GM12865 (cell line): ENCODE results near the gene RAET1G.
"Not testable (repeated sequence)": the region's sequence is repeated elsewhere in the genome, so short reads cannot be mapped to it uniquely, and the experiment has no call there.

Experiments used
- DNase-seq: peaks from one replicate; pipeline ENCODE4 v3.0.0; 2010; ENCODE audit warnings: low read depth
- H3K4me3 ChIP-seq: 2 replicates; pipeline ENCODE4 v1.5.1; 2011; ENCODE audit warnings: mild to moderate bottlenecking, low read depth, low read length, control low read depth
- CTCF ChIP-seq: IDR thresholded peaks from 2 replicates; pipeline ENCODE4 v1.5.1; 2011; ENCODE audit warnings: low read length, control low read depth, low read depth, inconsistent platforms; ENCODE audit not compliant: insufficient read depth; ENCODE audit errors: missing control alignments

RAET1G gene

GRCh38 chr6:149954984-149955653 lies 32.2 kb upstream of the RAET1G start:
- not testable (repeated sequence) for H3K4me3 ChIP-seq, DNase-seq

- H3K4me3 ChIP-seq, DNase-seq: not testable (repeated sequence)
These were observed 31.5 kb upstream of the RAET1G start for GRCh38 chr6:149954328-149954983.

- not testable (repeated sequence) for DNase-seq, H3K4me3 ChIP-seq
These were observed 31.0 kb upstream of the RAET1G start for GRCh38 chr6:149953934-149954327.

DNA sequence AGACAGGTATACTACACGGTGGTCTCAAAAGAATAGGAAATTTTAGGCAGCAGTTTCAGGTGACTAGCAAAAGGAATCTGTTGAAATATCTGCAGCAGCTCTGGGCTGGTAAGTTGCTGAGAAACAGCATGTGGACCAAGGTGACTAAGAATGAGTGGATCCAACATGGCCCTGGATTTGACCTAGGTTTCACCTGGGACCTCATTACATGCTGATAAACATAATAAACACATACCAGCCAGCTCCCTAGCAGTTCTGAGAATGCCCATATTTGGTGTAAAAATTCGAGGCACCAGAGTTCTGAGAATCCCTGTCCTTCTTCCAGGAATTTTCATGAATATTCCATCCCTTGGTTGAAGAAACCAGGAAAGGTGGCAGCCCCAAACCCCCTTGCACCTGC lies 30.5 kb upstream of the RAET1G start:
- H3K4me3 ChIP-seq, DNase-seq: not testable (repeated sequence)

DNA sequence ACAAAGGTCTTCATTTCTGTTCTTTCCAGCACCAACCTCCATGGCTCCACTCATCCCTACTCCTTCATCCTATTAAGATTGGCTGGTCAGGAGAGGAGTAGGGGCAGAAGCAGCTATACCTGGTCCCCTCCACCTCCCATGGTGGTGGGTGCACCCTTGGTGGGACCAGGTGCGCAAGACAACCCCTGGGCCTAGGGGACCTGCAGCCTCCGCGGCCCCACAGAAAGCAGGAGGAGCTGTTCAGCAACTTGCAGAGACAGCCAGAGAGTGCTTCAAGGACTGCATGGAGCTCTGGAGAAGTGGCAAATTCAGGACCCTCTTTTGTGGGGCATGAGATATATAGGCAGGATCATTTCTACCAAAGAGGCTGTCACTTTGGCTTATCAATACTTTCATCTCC lies 28.7 kb upstream of the RAET1G start:
- no peak for TF ChIP-seq CTCF
- no peak overlapping the region for H3K4me3 ChIP-seq
- no peak for DNase-seq

GRCh38 chr6:149951096-149951495 lies 28.2 kb upstream of the RAET1G start:
- DNase-seq: no peak
- no peak overlapping the region for H3K4me3 ChIP-seq
- no peak for TF ChIP-seq CTCF

GRCh38 chr6:149950423-149950822 lies 27.5 kb upstream of the RAET1G start:
- no peak for DNase-seq
- TF ChIP-seq CTCF: no peak
- H3K4me3 ChIP-seq: no peak overlapping the region

DNA sequence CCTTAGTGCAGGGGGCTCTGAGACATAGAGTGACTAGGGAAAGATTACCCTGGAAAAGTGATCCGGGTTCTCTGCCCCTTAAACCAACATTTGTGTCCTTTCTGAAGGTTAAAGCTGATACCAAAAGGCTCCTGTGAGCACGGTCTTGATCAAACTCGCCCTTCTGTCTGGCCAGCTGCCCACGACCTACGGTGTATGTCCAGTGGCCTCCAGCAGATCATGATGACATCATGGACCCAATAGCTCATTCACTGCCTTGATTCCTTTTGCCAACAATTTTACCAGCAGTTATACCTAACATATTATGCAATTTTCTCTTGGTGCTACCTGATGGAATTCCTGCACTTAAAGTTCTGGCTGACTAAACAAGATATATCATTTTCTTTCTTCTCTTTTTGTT lies 25.7 kb upstream of the RAET1G start:
- H3K4me3 ChIP-seq: no peak overlapping the region
- no peak for DNase-seq
- no peak for TF ChIP-seq CTCF

- DNase-seq: no peak
- no peak overlapping the region for H3K4me3 ChIP-seq
- TF ChIP-seq CTCF: no peak
These were observed 25.1 kb upstream of the RAET1G start for GRCh38 chr6:149948011-149948410.

- DNase-seq, H3K4me3 ChIP-seq: not testable (repeated sequence)
These were observed 24.6 kb upstream of the RAET1G start for GRCh38 chr6:149947533-149947932.

DNA sequence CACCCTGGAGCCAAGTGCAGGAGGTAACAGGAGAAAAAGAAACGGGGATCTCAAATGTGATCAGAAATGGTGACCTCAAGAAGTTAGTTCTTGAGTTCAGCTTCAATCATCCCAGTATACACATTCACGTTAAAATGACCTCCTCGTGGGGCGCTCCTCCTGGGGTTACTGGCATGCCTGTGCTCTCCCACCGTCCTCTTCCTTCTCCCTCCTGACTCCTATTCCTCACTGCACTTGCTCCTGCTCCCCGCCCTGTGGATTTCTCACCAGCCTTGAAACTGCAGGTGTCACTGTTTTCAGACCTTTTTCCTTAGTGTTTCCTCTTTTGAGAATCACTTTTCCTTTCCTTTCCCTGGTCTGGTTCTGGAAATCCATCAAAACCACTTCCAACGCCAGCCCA lies 23.7 kb upstream of the RAET1G start:
- not testable (repeated sequence) for DNase-seq, H3K4me3 ChIP-seq

DNA sequence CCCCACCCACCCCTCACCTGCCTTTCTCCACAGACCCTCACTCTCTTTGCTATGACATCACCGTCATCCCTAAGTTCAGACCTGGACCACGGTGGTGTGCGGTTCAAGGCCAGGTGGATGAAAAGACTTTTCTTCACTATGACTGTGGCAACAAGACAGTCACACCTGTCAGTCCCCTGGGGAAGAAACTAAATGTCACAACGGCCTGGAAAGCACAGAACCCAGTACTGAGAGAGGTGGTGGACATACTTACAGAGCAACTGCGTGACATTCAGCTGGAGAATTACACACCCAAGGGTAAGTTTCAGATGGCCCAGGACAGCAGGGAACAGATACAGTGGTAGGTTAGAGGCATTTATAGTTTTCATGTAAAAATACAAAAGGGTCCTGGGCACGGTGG lies 22.4 kb upstream of the RAET1G start:
- not testable (repeated sequence) for H3K4me3 ChIP-seq, DNase-seq

- not testable (repeated sequence) for DNase-seq, H3K4me3 ChIP-seq
These were observed 20.4 kb upstream of the RAET1G start for GRCh38 chr6:149943321-149943720.
